Inflammatory macrophage (primary cell): ENCODE results near the gene CCDC51.
"Not testable (repeated sequence)": the region's sequence is repeated elsewhere in the genome, so short reads cannot be mapped to it uniquely, and the experiment has no call there.

Experiments
- DNase-seq, 2 donors: peaks; one replicate each; pipeline ENCODE4 v3.0.0-alpha.2; 2020 to 2022
- total RNA-seq, 18 experiments: gene quantifications; one replicate each; lab custom pipeline; 2026; ENCODE audit warnings: mixed read lengths in 6 of 18, inconsistent platforms in 2 of 18; lab: John Stamatoyannopoulos, UW

Gene CCDC51
- total RNA-seq: 1.6 to 17.0 (median 10.7) reads per million in 18 experiments

DNA sequence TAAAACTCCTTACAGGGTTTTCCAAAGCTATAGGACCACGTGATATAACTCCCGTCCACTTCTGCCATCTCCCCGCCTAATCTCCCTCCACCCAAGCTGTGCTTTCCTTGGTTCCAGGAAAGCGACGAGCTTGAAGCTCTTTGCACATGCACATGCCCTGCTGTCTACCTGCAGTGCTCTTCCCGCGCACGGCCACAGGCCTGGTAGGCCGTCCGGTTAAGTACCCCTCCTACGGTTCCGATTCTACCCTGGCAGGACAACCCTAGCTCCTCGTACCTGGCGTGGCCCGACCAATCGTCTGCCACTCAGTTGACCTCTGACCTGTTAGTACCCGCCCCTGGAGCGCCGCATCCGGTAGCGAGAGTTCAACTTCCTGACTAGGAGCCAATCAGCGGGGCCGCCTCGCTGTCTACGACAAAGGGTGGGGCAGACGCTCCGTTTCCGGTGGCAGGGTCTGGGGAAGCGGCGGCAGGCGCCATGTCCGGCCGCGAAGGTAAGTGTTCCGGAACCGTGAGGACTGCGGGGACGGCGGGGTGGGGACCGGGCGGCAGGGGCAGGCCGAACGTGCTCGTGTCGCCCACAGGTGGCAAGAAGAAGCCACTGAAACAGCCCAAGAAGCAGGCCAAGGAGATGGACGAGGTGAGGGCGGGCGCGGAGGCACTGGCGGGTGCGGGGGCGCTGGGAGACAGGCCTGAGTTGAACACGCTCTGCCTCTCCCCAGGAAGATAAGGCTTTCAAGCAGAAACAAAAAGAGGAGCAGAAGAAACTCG lies at the start of gene CCDC51, which contains the start of gene TMA7:
TSS of gene CCDC51 (minus strand) at position 300 of the 770 bp plus-strand sequence. CDS start 4,991 bp downstream, outside the sequence.
TSS of gene TMA7 (plus strand) at position 438 of the 770 bp plus-strand sequence. CDS start at position 478, 40 bp downstream.
- peak; percentile 97 to 98 for DNase-seq

GRCh38 chr3:48486952-48487351 lies 47.0 kb upstream of the CCDC51 start:
- DNase-seq: no peak

DNA sequence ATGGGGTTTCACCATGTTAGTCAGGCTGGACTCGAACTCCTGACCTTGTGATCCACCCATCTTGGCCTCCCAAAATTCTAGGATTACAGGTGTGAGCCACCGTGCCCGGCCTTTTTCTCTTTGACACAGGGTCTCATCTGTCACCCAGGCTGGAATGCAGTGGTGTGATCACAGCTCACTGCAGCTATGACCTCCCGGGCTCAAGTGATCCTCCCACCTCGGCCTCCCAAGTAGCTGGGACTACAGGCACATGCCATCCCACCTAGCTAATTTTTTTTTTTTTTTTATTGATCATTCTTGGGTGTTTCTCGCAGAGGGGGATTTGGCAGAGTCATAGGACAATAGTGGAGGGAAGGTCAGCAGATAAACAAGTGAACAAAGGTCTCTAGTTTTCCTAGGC lies 42.9 kb upstream of the CCDC51 start:
- not testable (repeated sequence) for DNase-seq

DNA sequence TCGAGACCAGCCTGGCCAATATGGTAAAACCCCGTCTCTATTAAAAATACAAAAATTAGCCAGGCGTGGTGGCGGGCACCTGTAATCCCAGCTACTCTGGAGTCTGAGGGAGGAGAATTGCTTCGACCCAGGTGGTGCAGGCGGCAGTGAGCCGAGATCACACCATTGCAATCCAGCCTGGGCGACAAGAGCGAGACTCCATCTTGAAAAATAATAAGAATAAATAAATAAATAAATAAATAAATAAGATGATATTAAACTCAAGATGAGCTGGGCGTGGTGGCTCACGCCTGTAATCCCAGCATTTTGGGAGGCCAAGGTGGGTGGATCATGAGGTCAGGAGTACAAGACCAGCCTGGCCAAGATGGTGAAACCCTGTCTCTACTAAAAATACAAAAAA lies 41.0 kb upstream of the CCDC51 start:
- not testable (repeated sequence) for DNase-seq

- no peak for DNase-seq
Measured at GRCh38 chr3:48478626-48479555, 39.0 kb upstream of the CCDC51 start.

DNA sequence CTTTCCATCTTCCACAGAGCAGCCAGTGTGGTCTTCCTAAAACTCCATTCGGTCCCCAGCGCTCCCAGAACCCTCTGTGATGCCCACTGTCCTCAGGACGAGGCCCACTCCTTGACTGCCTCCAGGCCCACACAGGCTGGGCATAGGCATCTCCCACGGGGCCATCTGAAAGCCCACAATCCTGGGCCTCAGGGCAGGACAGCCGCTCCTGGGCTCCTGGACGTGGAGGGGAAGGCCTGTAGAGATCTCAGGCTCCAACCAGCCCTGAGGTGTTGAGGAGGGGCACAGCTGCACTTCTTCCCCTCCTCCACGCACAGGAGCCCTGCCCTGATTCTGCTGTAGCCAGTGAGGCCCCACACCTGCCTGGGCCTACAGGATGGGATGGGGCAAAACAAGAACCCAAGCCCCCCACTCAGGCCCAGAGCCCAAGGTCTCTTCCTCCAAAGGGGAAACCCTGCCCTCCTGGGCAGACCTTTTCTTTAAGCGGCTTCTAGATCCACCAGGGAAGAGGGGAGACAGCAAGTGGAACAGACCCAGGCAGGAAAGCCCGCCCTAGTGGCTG lies 38.1 kb upstream of the CCDC51 start:
- DNase-seq: no peak

GRCh38 chr3:48476426-48477053 lies 36.6 kb upstream of the CCDC51 start:
- DNase-seq: no peak

DNA sequence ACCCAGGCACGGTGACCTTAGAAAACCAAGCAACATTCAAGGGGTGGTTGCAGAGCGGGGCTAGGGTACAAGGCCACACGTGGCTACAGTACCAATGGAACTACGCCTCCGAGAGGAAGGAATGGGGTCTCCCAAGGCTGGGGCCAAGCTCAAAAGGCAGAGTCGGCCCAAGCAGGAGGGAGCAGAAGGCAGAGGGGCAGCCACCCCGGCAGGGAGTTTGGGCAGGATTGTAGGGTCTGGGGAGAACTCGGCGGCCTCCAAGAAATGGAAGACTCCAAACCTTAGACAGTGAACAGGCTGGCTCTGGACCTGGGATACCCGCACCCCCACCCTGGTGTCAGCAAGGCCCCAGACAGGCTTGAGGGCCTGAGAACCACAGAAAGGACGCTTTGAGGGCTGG lies 35.3 kb upstream of the CCDC51 start:
- no peak for DNase-seq

DNA sequence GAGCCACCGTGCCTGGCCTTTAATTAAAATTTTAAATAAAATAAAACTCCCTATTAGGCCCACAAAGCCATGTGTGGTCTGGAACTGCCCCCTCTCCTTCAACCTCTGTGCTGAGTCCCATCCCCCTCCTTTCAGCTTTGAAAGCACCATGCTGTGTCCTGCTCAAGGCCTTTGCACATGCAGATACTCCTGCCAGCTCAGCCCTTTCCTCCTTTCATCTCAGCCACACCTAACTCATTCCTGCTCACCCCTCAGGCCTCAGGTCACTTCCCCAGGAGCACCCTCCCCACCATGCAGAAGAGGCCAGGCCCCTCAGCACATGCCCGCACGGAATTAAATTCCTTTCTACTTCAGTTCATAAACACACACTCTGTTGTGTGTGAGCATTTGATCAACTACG lies 34.7 kb upstream of the CCDC51 start:
- no peak for DNase-seq

DNA sequence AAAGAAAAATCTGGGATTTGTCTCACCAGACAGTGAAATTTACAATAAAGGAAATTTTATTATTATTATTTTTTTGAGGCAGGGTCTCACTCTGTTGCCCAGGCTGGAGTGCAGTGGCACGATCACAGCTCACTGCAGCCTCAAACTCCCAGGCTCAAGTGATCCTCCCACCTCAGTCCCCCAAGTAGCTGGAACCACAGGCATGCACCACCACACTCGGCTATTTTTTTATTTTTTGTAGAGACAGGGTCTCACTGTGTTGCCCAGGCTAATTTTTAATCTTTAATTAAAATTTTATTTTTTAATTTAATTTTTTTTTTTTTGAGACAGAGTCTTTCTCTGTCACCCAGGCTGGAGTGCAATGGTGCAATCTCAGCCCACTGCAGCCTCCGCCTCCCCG lies 34.1 kb upstream of the CCDC51 start:
- not testable (repeated sequence) for DNase-seq

GRCh38 chr3:48473617-48473952 lies 33.7 kb upstream of the CCDC51 start:
- no peak for DNase-seq

DNA sequence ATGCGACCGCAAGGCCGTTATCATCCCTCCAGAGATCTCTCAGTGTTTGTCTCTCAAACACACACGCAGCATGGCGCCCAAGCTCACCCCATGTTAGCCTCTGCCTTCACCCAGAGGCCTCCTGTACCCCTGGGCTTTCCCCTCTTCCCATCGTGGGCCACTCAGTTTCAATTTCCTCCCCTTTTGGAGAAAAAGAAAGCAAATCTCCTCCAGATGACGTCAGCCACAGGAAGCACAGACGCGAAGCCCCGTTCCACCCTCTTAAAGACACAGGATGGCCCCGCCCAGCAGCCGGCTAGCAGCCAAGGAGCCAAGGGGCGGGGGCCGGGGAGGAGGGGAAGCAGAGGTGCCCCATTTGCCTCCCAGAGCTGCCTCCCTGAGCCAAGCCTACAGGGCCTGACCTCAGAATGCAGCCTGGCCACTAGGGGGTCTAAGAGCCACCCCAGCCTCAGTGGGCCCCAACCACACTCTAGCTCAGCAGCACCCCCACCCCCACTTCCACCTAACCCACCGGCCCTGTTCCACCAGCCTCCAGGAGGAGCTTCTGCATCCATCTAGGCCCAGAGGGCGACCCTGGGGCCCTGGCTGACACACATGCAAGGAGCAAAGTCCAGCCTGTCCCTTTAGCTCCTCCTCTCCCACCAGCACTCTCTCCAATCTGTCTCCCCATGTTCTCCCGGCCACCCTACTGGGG lies 33.2 kb upstream of the CCDC51 start:
- DNase-seq: peak; percentile 93 to 94

- DNase-seq: no peak
Measured at GRCh38 chr3:48472673-48472922, 32.7 kb upstream of the CCDC51 start.

GRCh38 chr3:48470286-48470685 lies 30.4 kb upstream of the CCDC51 start:
- DNase-seq: no peak

DNA sequence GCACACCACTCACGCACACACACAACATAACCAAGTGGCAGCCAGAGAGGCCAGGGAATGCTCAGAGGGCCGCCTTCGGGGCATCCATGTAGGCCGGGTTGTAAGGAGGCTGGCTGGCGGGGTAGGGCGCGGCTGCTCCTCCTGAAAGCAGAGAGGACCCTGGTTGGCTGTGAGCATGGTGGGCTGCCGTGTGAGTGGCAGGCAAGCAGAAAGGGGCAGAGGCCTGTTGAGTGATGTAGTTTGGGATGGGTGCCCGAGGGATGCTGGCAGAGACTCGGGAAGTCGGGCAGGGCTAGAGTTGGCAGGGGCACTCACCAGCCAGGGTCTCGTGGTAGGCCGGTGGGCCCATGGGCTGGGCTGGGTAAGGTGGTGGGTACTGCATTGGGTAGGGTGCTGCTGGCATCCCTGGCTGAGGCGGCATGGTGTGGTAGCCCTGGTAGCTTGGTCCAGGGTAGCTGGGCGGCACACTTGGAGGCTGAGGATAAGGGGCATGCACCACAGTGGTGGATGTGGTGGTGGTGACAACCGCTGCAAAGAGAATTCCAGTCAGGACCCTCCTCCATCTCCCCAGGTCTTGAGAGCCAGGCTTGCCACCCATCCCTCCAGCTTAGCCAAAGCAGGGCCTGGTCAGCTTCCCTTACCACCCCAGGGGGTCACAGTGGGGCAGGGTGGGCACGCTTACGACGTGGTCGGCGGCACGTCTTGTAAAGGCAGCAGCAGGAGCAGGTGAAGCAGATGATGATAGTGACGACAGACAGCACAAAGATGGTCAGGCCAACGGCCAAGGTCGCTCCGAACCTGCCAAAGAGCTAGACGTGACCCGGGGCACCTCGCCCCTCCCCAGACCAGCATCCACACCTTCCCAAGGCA lies 29.4 kb upstream of the CCDC51 start:
- no peak for DNase-seq

GRCh38 chr3:48468329-48468731 lies 28.4 kb upstream of the CCDC51 start:
- no peak for DNase-seq

GRCh38 chr3:48467473-48468267 lies 27.8 kb upstream of the CCDC51 start:
- DNase-seq: no peak

GRCh38 chr3:48467110-48467454 lies 27.2 kb upstream of the CCDC51 start:
- no peak for DNase-seq

DNA sequence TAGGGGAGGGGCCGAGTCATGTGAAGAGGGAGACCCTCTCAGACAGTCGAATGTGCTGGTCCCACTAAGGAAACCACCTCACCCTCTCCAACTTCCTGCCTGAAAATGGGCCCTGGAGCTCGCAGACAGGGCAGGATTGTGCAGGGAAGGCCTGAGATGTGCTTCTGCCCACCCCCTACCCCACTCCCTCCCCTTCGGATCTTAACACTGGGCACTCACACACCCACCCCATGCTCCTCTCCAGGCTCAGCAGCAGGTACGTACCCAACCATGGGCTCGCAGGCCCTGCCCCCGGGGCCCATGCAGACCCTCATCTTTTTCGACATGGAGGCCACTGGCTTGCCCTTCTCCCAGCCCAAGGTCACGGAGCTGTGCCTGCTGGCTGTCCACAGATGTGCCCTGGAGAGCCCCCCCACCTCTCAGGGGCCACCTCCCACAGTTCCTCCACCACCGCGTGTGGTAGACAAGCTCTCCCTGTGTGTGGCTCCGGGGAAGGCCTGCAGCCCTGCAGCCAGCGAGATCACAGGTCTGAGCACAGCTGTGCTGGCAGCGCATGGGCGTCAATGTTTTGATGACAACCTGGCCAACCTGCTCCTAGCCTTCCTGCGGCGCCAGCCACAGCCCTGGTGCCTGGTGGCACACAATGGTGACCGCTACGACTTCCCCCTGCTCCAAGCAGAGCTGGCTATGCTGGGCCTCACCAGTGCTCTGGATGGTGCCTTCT lies 26.6 kb upstream of the CCDC51 start:
- peak; percentile 4 to 29 for DNase-seq
